ENCODE measurements around the gene EIF3L. TPM values are rescaled to one million over a fixed set of nuclear protein-coding genes. Genes with fewer than 3 reads are reported as not detected.
A peak's percentile ranks its signal among the peaks of the same experiment; 100 is the strongest.

Gene EIF3L
- total RNA-seq, 4 donors from 2014 or later = 192 to 499 (median 281) TPM

GRCh38 chr22:37894939-37895670 lies 45.9 kb downstream of the EIF3L start:
- Histone ChIP-seq H3K27ac (peak overlapping the region; percentile 88 to 97 (median 94)), H3K4me1 (peaks cover 48 to 89% (median 65%) of the 10 kb centered on the region in 3 donors), H3K4me3 (no peak overlapping the region), H3K27me3 (no peaks in the 10 kb centered on the region), H3K36me3 (peaks cover 0 to 22% (median 5%) of the 10 kb centered on the region in 3 donors), H3K9me3 (no peaks in the 10 kb centered on the region)
- no peak for DNase-seq
- TF ChIP-seq POLR2A (IDR thresholded peaks at IDR 0.05) (no peak), CTCF (IDR thresholded peaks at IDR 0.05) (no peak)
- intact Hi-C loops (cut with DNase I) = no loop called here
- 27 to 45% methylated on average over 6 to 8 of the region's 8 CpGs for WGBS, 2 donors

DNA sequence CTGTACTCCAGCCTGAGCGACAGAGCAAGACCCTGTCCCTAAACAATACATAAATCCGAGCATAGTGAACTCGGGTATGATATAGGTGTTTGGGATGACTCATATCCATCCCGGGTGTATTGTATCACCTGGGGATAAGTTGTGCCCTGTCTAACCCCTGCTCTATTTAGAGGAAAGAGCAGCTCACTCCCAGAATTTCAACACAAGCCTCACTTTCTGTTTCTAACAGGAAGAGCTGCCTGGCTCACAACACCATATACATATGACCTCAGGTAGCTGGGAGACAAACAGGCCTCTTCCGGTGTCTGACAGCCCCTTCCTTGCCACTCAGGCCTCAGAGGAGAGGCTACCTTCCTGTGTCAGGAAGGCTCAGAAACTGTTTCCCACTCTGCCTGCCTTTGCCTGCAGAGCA lies 47.0 kb downstream of the EIF3L start:
- H3K4me3 ChIP-seq = no peak overlapping the region
- TF ChIP-seq POLR2A (IDR thresholded peaks at IDR 0.05) (no peak), CTCF (IDR thresholded peaks at IDR 0.05) (no peak)
- H3K27ac ChIP-seq = peak overlapping the region; percentile 88 to 97 (median 94)
- H3K27me3 ChIP-seq = no peaks in the 10 kb centered on the region
- H3K4me1 ChIP-seq = peaks cover 49 to 98% (median 72%) of the 10 kb centered on the region in 3 donors
- DNase-seq = no peak
- intact Hi-C loops (cut with DNase I) = no loop called here
- H3K9me3 ChIP-seq = no peaks in the 10 kb centered on the region
- peaks cover 0 to 12% (median 0%) of the 10 kb centered on the region in 3 donors for H3K36me3 ChIP-seq
- 9 to 28% methylated on average over 5 of the region's 5 CpGs for WGBS, 2 donors

GRCh38 chr22:37896939-37897338 lies 47.7 kb downstream of the EIF3L start:
- H3K4me1 ChIP-seq = peaks cover 57 to 100% (median 75%) of the 10 kb centered on the region in 3 donors
- intact Hi-C loops (cut with DNase I) = no loop called here

GRCh38 chr22:37897807-37898206 lies 48.6 kb downstream of the EIF3L start:
- 59 to 89% methylated on average over 2 of the region's 2 CpGs for WGBS, 2 donors
- peak overlapping the region; percentile 88 to 97 (median 92) for H3K27ac ChIP-seq
- no peak overlapping the region for H3K4me3 ChIP-seq
- TF ChIP-seq CTCF (IDR thresholded peaks at IDR 0.05) = no peak
- TF ChIP-seq POLR2A (IDR thresholded peaks at IDR 0.05) = no peak
- H3K9me3 ChIP-seq = no peaks in the 10 kb centered on the region
- DNase-seq = no peak
- peaks cover 59 to 95% (median 70%) of the 10 kb centered on the region in 3 donors for H3K4me1 ChIP-seq
- intact Hi-C loops (cut with DNase I) = no loop called here
- no peaks in the 10 kb centered on the region for H3K27me3 ChIP-seq
- no peaks in the 10 kb centered on the region for H3K36me3 ChIP-seq

More at GRCh38 chr22:37896939-37897338, 47.7 kb downstream of the EIF3L start:
- 67 to 80% methylated on average over 2 to 3 of the region's 3 CpGs for WGBS, 2 donors
- no peak overlapping the region for H3K4me3 ChIP-seq
- H3K9me3 ChIP-seq = no peaks in the 10 kb centered on the region
- TF ChIP-seq POLR2A (IDR thresholded peaks at IDR 0.05) (no peak), CTCF (IDR thresholded peaks at IDR 0.05) (no peak)
- H3K27ac ChIP-seq = peak overlapping the region; percentile 88 to 97 (median 94)
- peaks cover 0 to 4% (median 0%) of the 10 kb centered on the region in 3 donors for H3K36me3 ChIP-seq
- H3K27me3 ChIP-seq = no peaks in the 10 kb centered on the region
- DNase-seq = no peak

- H3K36me3 ChIP-seq = no peaks in the 10 kb centered on the region
- no peaks in the 10 kb centered on the region for H3K27me3 ChIP-seq
- peak overlapping the region; percentile 88 to 97 (median 92) for H3K27ac ChIP-seq
- no peak overlapping the region for H3K4me3 ChIP-seq
- TF ChIP-seq CTCF (IDR thresholded peaks at IDR 0.05) (no peak), POLR2A (IDR thresholded peaks at IDR 0.05) (no peak)
- no peaks in the 10 kb centered on the region for H3K9me3 ChIP-seq
- H3K4me1 ChIP-seq = peaks cover 51 to 87% (median 62%) of the 10 kb centered on the region in 3 donors
- intact Hi-C loops (cut with DNase I) = no loop called here
- 58% methylated on average over 4 of the region's 9 CpGs; no CpG with 5 or more reads in 1 of the 2 donors for WGBS, 2 donors
- no peak for DNase-seq
Observed at GRCh38 chr22:37898441-37899181, 49.4 kb downstream of the EIF3L start.

Measured in esophagus squamous epithelium (tissue), 5 donors.